Esophagus muscularis mucosa (tissue), 4 donors: ENCODE data around the gene PSMA8.

Experiments
- EP300 ChIP-seq: sonication (generic); formaldehyde crosslinking; IDR thresholded peaks from one replicate; pipeline ENCODE4 v1.6.1; 2017; ENCODE audit warnings: antibody characterized with exemption
- POLR2A ChIP-seq: fragments of 450-650 bp; IDR thresholded peaks from one replicate; pipeline ENCODE4 v1.6.1; 2017; ENCODE audit warnings: antibody characterized with exemption, moderate library complexity, mild to moderate bottlenecking, low read depth
- POLR2AphosphoS5 ChIP-seq, 2 donors: sonication (generic); formaldehyde crosslinking; IDR thresholded peaks; one replicate each; pipeline ENCODE4 v1.6.1; 2017; ENCODE audit warnings: antibody characterized with exemption in 2 of 2
- TF ChIP-seq, protein P1 (sequence below), 3 experiments: fragments of 200-600 bp in 2 of 3; fragments of 450-650 bp in 1 of 3; sonication (generic) in 2 of 3; IDR thresholded peaks; one replicate each; pipeline ENCODE4 v1.5.1; 2017 to 2019; ENCODE audit warnings: antibody characterized with exemption in 3 of 3, mild to moderate bottlenecking in 2 of 3, moderate library complexity in 1 of 3

DNA sequence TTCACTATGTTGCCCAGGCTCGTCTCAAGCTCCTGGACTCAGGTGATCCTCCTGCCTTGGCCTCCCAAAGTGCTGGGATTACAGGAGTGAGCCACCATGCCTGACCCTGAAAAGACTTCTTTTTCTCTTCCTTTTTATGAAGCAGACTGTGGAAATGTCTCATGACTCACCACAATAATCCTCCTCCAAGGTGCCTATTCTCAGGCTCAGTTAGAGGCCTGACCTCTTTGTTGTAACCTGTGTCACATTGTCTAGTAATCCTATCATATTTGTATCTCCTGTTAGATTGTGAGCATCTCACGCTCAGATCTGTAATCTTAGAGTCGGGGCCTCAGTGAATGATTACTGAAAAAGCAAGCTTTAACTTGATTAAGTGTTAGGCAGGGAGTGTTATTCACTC is 74.3 kb downstream of the PSMA8 start:
- TF ChIP-seq, protein P1, sequence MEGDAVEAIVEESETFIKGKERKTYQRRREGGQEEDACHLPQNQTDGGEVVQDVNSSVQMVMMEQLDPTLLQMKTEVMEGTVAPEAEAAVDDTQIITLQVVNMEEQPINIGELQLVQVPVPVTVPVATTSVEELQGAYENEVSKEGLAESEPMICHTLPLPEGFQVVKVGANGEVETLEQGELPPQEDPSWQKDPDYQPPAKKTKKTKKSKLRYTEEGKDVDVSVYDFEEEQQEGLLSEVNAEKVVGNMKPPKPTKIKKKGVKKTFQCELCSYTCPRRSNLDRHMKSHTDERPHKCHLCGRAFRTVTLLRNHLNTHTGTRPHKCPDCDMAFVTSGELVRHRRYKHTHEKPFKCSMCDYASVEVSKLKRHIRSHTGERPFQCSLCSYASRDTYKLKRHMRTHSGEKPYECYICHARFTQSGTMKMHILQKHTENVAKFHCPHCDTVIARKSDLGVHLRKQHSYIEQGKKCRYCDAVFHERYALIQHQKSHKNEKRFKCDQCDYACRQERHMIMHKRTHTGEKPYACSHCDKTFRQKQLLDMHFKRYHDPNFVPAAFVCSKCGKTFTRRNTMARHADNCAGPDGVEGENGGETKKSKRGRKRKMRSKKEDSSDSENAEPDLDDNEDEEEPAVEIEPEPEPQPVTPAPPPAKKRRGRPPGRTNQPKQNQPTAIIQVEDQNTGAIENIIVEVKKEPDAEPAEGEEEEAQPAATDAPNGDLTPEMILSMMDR (IDR thresholded peaks at IDR 0.05): no peak
- TF ChIP-seq POLR2AphosphoS5 (IDR thresholded peaks at IDR 0.05) (no peak), POLR2A (no peak), EP300 (no peak)
